GM12878 (cell line): Measurements from ENCODE around the gene VBP1. TPM values are rescaled to one million over a fixed set of nuclear protein-coding genes. Genes with fewer than 3 reads are reported as not detected.

Experiments used
- ATAC-seq: fragments of 200-7000 bp; cut with Tn5 transposase; 3 replicates; pipeline ENCODE4 v1.9.1; 2020; ENCODE audit warnings: mild to moderate bottlenecking, moderate library complexity
- BruUV-seq: library from RNA; stranded (reverse); fragments of 400-500 nt; replicated peaks from 2 replicates; lab custom pipeline; 2021; lab: Mats Ljungman, UMichigan
- CTCF ChIA-PET: fragments of 300-600 bp; sonication (Branson Sonifier 250); formaldehyde crosslinking; extraction: SDS; loops from one replicate; lab custom pipeline; 2021; ENCODE audit warnings: inconsistent platforms; lab: Yijun Ruan, JAX
- POLR2A ChIA-PET: fragments of 350-600 bp; formaldehyde crosslinking; extraction: SDS; loops from one replicate; lab custom pipeline; 2021; ENCODE audit warnings: inconsistent platforms; lab: Charles Lee
- RAD21 ChIA-PET: fragments of 300-600 bp; sonication (Branson Sonifier 250); formaldehyde crosslinking; loops from one replicate; lab custom pipeline; 2023; ENCODE audit warnings: antibody characterized with exemption; ENCODE audit not compliant: unreplicated experiment; lab: Charles Lee
- SMC1A ChIA-PET: fragments of 300-600 bp; sonication (Branson Sonifier 250); formaldehyde crosslinking; loops from one replicate; lab custom pipeline; 2023; ENCODE audit not compliant: unreplicated experiment, uncharacterized antibody; lab: Charles Lee
- DNase-seq: peaks from one replicate; pipeline ENCODE4 v3.0.0-alpha.2; 2011; ENCODE audit warnings: low read depth, low spot score
- FAIRE-seq: peaks from 3 replicates; lab custom pipeline; 2011; peaks lifted over from hg19 to GRCh38; lab: Jason Lieb, UNC
- H2AFZ ChIP-seq: 2 replicates; pipeline ENCODE4 v1.6.0; 2011; ENCODE audit warnings: low read depth, low read length, control low read depth; ENCODE audit not compliant: control insufficient read depth
- H3K27ac ChIP-seq: 2 replicates; pipeline ENCODE4 v1.5.1; 2011; ENCODE audit warnings: control low read depth; ENCODE audit not compliant: control insufficient read depth, insufficient read depth
- H3K27me3 ChIP-seq, 2 experiments: replicated peaks in 1 of 2; 2 replicates each; pipeline versions ENCODE4 v1.6.0 to v1.6.1; 2011; ENCODE audit warnings: low read length in 1 of 2; ENCODE audit not compliant: control insufficient read depth in 2 of 2, insufficient read depth in 2 of 2
- H3K36me3 ChIP-seq, 2 experiments: 2 replicates each; pipeline ENCODE4 v1.5.1; 2011; ENCODE audit warnings: low read length in 1 of 2; ENCODE audit not compliant: control insufficient read depth in 2 of 2, insufficient read depth in 2 of 2
- H3K4me1 ChIP-seq: 2 replicates; pipeline ENCODE4 v1.6.1; 2011; ENCODE audit warnings: mild to moderate bottlenecking, low read length, moderate library complexity, mixed read lengths; ENCODE audit not compliant: control insufficient read depth, insufficient read depth
- H3K4me2 ChIP-seq: 2 replicates; pipeline ENCODE4 v1.6.0; 2011; ENCODE audit warnings: control low read depth; ENCODE audit not compliant: control insufficient read depth, insufficient read depth
- H3K4me3 ChIP-seq: fragments of 200-600 bp; sonication (generic); 2 replicates; pipeline ENCODE4 v1.5.1; 2016
- H3K79me2 ChIP-seq: 2 replicates; pipeline ENCODE4 v1.6.0; 2011; ENCODE audit warnings: low read length; ENCODE audit not compliant: control insufficient read depth, insufficient read depth
- H3K9ac ChIP-seq: 2 replicates; pipeline ENCODE4 v1.8.0; 2011; ENCODE audit warnings: low read length, control low read depth, mixed read lengths; ENCODE audit not compliant: control insufficient read depth, insufficient read depth
- H3K9me3 ChIP-seq: replicated peaks from 3 replicates; pipeline ENCODE4 v1.5.1; 2011; ENCODE audit warnings: mild to moderate bottlenecking, low read length; ENCODE audit not compliant: control insufficient read depth, insufficient read depth
- H4K20me1 ChIP-seq: 2 replicates; pipeline ENCODE4 v1.6.0; 2011; ENCODE audit not compliant: control insufficient read depth, insufficient read depth
- E2F4 ChIP-seq: IDR thresholded peaks from 2 replicates; pipeline ENCODE4 v1.6.1; 2012; ENCODE audit warnings: low read depth, low read length, improper control_type of control experiment
- ESRRA ChIP-seq: IDR thresholded peaks from 2 replicates; pipeline ENCODE4 v1.6.1; 2012; ENCODE audit warnings: mild to moderate bottlenecking, low read length, improper control_type of control experiment
- FOS ChIP-seq: IDR thresholded peaks from 3 replicates; pipeline ENCODE4 v1.6.1; 2011; ENCODE audit warnings: borderline replicate concordance; ENCODE audit not compliant: insufficient read length; ENCODE audit errors: extremely low read depth
- IRF4 ChIP-seq: IDR thresholded peaks from 2 replicates; pipeline ENCODE4 v1.6.1; 2011; ENCODE audit warnings: low read depth, low read length
- JUND ChIP-seq: IDR thresholded peaks from 2 replicates; pipeline ENCODE4 v1.6.1; 2012; ENCODE audit warnings: low read depth, mild to moderate bottlenecking, low read length, improper control_type of control experiment, moderate library complexity
- NRF1 ChIP-seq: conservative IDR thresholded peaks from 2 replicates; pipeline ENCODE4 v1.6.1; 2011; ENCODE audit warnings: mild to moderate bottlenecking, low read depth, low read length, improper control_type of control experiment
- RAD51 ChIP-seq: fragments of 450-650 bp; IDR thresholded peaks from 2 replicates; pipeline ENCODE4 v1.6.1; 2016; ENCODE audit warnings: moderate library complexity, mild to moderate bottlenecking, inconsistent platforms
- SMAD1 ChIP-seq: fragments of 450-650 bp; IDR thresholded peaks from 2 replicates; pipeline ENCODE4 v1.6.1; 2018; ENCODE audit warnings: mild to moderate bottlenecking, low read depth; ENCODE audit not compliant: partially characterized antibody
- SMC3 ChIP-seq: IDR thresholded peaks from 2 replicates; pipeline ENCODE4 v1.6.1; 2011; ENCODE audit warnings: low read length, improper control_type of control experiment, borderline replicate concordance
- SREBF2 ChIP-seq: IDR thresholded peaks from 2 replicates; pipeline ENCODE4 v1.6.1; 2012; ENCODE audit warnings: mild to moderate bottlenecking, low read length
- SUZ12 ChIP-seq: fragments of 200-600 bp; sonication (generic); IDR thresholded peaks from one replicate; pipeline ENCODE4 v1.6.1; 2018; ENCODE audit warnings: antibody characterized with exemption, mild to moderate bottlenecking; ENCODE audit not compliant: unreplicated experiment
- ZBTB40 ChIP-seq: fragments of 450-650 bp; IDR thresholded peaks from 2 replicates; pipeline ENCODE4 v1.6.1; 2016; ENCODE audit warnings: mild to moderate bottlenecking, moderate library complexity, borderline replicate concordance
- WGBS: methylation state at CpG from one replicate; pipeline ENCODE4 v1.1.6; 2016; ENCODE audit warnings: low lambda C conversion rate; ENCODE audit not compliant: insufficient replicate concordance, insufficient coverage; ENCODE audit errors: missing lambda C conversion rate; 5-methylcytosine and 5-hydroxymethylcytosine counted together
- in situ Hi-C: fragments of 300-500 bp; cut with MboI; formaldehyde crosslinking; loops from 9 replicates; pipeline ENCODE4 v1.14.3; 2018; ENCODE audit warnings: mixed read lengths
- intact Hi-C: fragments of 100-400 bp; cut with micrococcal nuclease; formaldehyde crosslinking; loops from one replicate; pipeline ENCODE4 v1.14.2; 2022; ENCODE audit not compliant: unreplicated experiment
- polyA plus RNA-seq, 11 experiments: library from polyadenylated mRNA; depleted of rRNA in 4 of 11; unstranded in 6 of 11; stranded (reverse) in 5 of 11; fragments of >200 nt; fragmentation: Nextera tagmentation in 4 of 11; fragmentation: Illumina TruSeq in 1 of 11; extraction: Ambion mirVana in 4 of 11; extraction: Trizol in 1 of 11; gene quantifications; 1 replicate in 1 of 11; 2 replicates in 10 of 11; pipeline versions ENCODE4 v1.2.1 to v1.2.3, GENCODE V29; 2011 to 2016; ENCODE audit warnings: inconsistent platforms in 2 of 11, missing spikeins in 2 of 11, low read depth in 1 of 11
- total RNA-seq, 4 experiments: library from RNA; depleted of rRNA in 3 of 4; stranded (reverse); fragments of >200 nt in 3 of 4; fragmentation: Illumina TruSeq in 1 of 4; extraction: Trizol in 1 of 4; gene quantifications; 2 replicates each; pipeline versions ENCODE4 v1.2.1 to v1.2.3, GENCODE V29; 2013 to 2021
- TF ChIP-seq, protein P1 (sequence below): fragments of 450-650 bp; formaldehyde crosslinking; IDR thresholded peaks from 2 replicates; pipeline ENCODE4 v1.5.0; 2022; ENCODE audit warnings: mild to moderate bottlenecking, missing genetic modification characterization

The VBP1 gene
- total and polyA plus RNA-seq, 10 of the 15 experiments (the other 5 are each of a cell fraction or from before 2014, with no cell fraction given) = 56.4 to 182 (median 102) TPM

GRCh38 chrX:155211208-155211607 lies 5.1 kb upstream of the VBP1 start:
- Histone ChIP-seq H3K9me3 (no peaks in the 10 kb centered on the region; the same call in 2 of the 3 replicates), H3K79me2 (no peaks in the 10 kb centered on the region), H3K36me3 (no peaks in the 10 kb centered on the region), H3K27me3 (no peaks in the 10 kb centered on the region), H3K27ac (no peak overlapping the region), H3K4me2 (no peak overlapping the region), H2AFZ (no peak overlapping the region), H3K4me1 (no peaks in the 10 kb centered on the region), H3K9ac (no peak overlapping the region), H4K20me1 (no peaks in the 10 kb centered on the region), H3K4me3 (no peak overlapping the region)
- no peak for DNase-seq
- ChIA-PET SMC1A (interaction anchor here (1.3 kb wide), 1 partner anchor 9 kb away, joined by 3 read pairs; no protein-coding TSS in a partner anchor), RAD21 (no interaction called here), CTCF (no interaction called here), POLR2A (no interaction called here)
- no peak for ATAC-seq
- WGBS = 36% methylated on average over 3 of the region's 3 CpGs
- in situ Hi-C loops (loop anchor here (5.0 kb wide), 1 partner anchor 224 kb away; no protein-coding TSS in a partner anchor), intact Hi-C loops (loop anchor here (10.0 kb wide), 1 partner anchor 226 kb away; no protein-coding TSS in a partner anchor)
- no TSS peak for BruUV-seq
- FAIRE-seq = no peak
- no peak for TF ChIP-seq RAD51
- TF ChIP-seq IRF4 = no peak
- TF ChIP-seq SUZ12 = no peak
- no peak for TF ChIP-seq FOS
- TF ChIP-seq E2F4 = no peak
- TF ChIP-seq JUND = no peak
- no peak for TF ChIP-seq ESRRA
- no peak for TF ChIP-seq SMC3
- TF ChIP-seq, protein P1, sequence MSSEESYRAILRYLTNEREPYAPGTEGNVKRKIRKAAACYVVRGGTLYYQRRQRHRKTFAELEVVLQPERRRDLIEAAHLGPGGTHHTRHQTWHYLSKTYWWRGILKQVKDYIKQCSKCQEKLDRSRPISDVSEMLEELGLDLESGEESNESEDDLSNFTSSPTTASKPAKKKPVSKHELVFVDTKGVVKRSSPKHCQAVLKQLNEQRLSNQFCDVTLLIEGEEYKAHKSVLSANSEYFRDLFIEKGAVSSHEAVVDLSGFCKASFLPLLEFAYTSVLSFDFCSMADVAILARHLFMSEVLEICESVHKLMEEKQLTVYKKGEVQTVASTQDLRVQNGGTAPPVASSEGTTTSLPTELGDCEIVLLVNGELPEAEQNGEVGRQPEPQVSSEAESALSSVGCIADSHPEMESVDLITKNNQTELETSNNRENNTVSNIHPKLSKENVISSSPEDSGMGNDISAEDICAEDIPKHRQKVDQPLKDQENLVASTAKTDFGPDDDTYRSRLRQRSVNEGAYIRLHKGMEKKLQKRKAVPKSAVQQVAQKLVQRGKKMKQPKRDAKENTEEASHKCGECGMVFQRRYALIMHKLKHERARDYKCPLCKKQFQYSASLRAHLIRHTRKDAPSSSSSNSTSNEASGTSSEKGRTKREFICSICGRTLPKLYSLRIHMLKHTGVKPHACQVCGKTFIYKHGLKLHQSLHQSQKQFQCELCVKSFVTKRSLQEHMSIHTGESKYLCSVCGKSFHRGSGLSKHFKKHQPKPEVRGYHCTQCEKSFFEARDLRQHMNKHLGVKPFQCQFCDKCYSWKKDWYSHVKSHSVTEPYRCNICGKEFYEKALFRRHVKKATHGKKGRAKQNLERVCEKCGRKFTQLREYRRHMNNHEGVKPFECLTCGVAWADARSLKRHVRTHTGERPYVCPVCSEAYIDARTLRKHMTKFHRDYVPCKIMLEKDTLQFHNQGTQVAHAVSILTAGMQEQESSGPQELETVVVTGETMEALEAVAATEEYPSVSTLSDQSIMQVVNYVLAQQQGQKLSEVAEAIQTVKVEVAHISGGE (CRISPR knock-in tag) = no peak
- no peak for TF ChIP-seq ZBTB40
- TF ChIP-seq NRF1 = no peak
- TF ChIP-seq SREBF2 = no peak
- no peak for TF ChIP-seq SMAD1
